Activated naive CD8-positive, alpha-beta T cell treated with anti-CD3 and anti-CD28 coated beads, Interleukin-2, amount 10 ng/mL, durations not matched to agents 7 days and 5 days (primary cell): Measurements from ENCODE around the gene CNN3. TPM values are rescaled to one million over a fixed set of nuclear protein-coding genes. Genes with fewer than 3 reads are reported as not detected.

Experiments
- ATAC-seq: fragments of 150-1000 bp; cut with Tn5 transposase; one replicate; pipeline ENCODE4 v1.10.0; 2021; ENCODE audit warnings: low read depth, moderate library complexity
- POLR2A ChIA-PET: fragments of 350-600 bp; sonication (Branson Sonifier 250); formaldehyde crosslinking; loops from one replicate; lab custom pipeline; 2021; ENCODE audit warnings: antibody characterized with exemption; lab: Charles Lee
- DNase-seq: peaks from one replicate; pipeline ENCODE4 v3.0.0; 2021
- H3K27ac Mint-ChIP-seq: one replicate; pipeline ENCODE4 v1.8.0; 2022; ENCODE audit warnings: mild to moderate bottlenecking, mixed read lengths
- H3K27me3 Mint-ChIP-seq: one replicate; pipeline ENCODE4 v1.8.0; 2022; ENCODE audit warnings: mild to moderate bottlenecking, moderate library complexity, mixed read lengths
- H3K36me3 Mint-ChIP-seq: one replicate; pipeline ENCODE4 v1.8.0; 2021; ENCODE audit warnings: mild to moderate bottlenecking, mixed read lengths
- H3K4me1 Mint-ChIP-seq: one replicate; pipeline ENCODE4 v1.8.0; 2021; ENCODE audit warnings: mixed read lengths
- H3K4me3 Mint-ChIP-seq: one replicate; pipeline ENCODE4 v1.8.0; 2022; ENCODE audit warnings: mild to moderate bottlenecking, moderate library complexity, mixed read lengths
- H3K9me3 Mint-ChIP-seq: one replicate; pipeline ENCODE4 v1.8.0; 2021; ENCODE audit warnings: mixed read lengths
- total RNA-seq, 2 experiments: library from RNA; stranded (reverse); gene quantifications; one replicate each; pipeline ENCODE4 v1.2.3, GENCODE V29; 2021

Gene CNN3
- total RNA-seq, 2 experiments from 2014 or later, result 10.7 to 10.8 TPM

GRCh38 chr1:94955767-94956632 is 29.1 kb upstream of the CNN3 start:
- H3K4me3 Mint-ChIP-seq, result no peak overlapping the region
- ATAC-seq (no peak), DNase-seq (no peak)
- POLR2A ChIA-PET, result no interaction called here
- no peak overlapping the region for H3K27ac Mint-ChIP-seq
- peaks cover 1% of the 10 kb centered on the region for H3K36me3 Mint-ChIP-seq
- H3K4me1 Mint-ChIP-seq, result no peaks in the 10 kb centered on the region
- peaks cover 1% of the 10 kb centered on the region for H3K9me3 Mint-ChIP-seq
- H3K27me3 Mint-ChIP-seq, result no peaks in the 10 kb centered on the region

DNA sequence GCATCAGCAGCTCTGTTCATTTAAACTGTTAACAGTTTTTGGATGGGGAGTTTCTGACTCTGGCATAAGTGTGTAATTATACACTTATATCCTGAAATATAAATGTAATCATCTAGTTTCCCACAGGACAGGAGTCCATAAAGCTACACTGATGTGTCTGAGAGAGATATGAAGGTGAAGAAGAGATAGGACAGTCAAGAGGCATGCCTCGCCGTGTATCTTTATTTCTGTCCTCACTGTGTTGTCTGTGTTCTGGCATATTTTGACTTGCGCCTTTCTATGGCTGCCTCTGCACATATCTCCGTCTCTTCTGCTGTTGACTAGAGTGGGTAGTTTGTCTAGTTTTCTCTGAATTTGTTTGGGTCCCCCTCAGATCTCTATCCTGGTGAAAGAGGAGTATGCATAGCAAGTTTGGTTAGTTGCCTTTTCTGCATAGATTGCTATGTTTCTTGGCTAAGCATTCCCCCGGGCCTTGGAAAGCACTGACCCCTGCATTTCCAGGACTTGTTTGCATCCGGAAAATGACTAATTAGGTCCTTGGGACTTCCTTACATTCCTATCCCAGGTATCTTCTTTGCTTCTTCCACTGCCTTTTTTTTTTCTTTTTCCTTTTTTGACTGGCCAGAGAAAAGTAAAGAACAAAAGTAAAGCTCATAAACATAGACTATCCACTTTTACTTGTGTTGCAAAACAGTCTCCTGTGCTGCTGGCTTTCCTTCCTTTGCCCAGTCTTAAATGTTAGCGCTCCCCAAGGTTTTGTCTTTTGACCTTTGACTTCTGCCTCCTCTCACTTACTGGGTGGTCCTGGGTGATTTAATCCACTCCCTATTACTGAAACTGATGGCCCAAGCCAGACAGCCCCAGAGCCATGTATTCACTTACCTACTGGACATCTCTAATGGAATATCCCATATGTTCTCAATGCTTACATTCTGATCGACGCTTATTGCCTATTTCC is 27.6 kb upstream of the CNN3 start:
- ATAC-seq, result no peak
- H3K36me3 Mint-ChIP-seq, result peaks cover 1% of the 10 kb centered on the region
- POLR2A ChIA-PET, result no interaction called here
- H3K27me3 Mint-ChIP-seq, result no peaks in the 10 kb centered on the region
- H3K4me1 Mint-ChIP-seq, result no peaks in the 10 kb centered on the region
- H3K9me3 Mint-ChIP-seq, result peaks cover 1% of the 10 kb centered on the region
- no peak overlapping the region for H3K4me3 Mint-ChIP-seq
- DNase-seq, result no peak
- no peak overlapping the region for H3K27ac Mint-ChIP-seq

DNA sequence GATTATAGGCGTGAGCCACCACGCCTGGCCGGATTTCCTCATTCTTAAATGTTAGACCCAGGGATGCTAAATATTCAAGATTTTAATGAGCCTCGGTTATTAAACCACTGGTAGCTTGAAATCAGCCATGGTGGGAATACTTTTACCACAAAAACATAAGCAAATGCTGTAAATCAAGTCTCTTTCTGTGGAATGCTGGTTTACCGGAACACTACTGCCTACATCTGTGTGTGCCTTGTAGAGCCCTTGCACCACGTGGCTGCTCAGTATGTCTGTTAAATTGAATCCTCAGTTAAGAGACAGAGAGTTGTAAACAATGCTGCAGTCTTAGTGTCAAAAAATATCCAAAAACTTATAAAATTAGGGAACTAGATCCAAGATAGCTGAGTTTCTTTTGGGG is 26.8 kb upstream of the CNN3 start:
- peaks cover 1% of the 10 kb centered on the region for H3K36me3 Mint-ChIP-seq
- H3K4me3 Mint-ChIP-seq, result no peak overlapping the region
- no peaks in the 10 kb centered on the region for H3K4me1 Mint-ChIP-seq
- H3K27me3 Mint-ChIP-seq, result no peaks in the 10 kb centered on the region
- H3K9me3 Mint-ChIP-seq, result peaks cover 1% of the 10 kb centered on the region
- no peak for ATAC-seq
- POLR2A ChIA-PET, result no interaction called here
- DNase-seq, result no peak
- H3K27ac Mint-ChIP-seq, result no peak overlapping the region

GRCh38 chr1:94953107-94953506 is 26.2 kb upstream of the CNN3 start:
- no peaks in the 10 kb centered on the region for H3K4me1 Mint-ChIP-seq
- no peak overlapping the region for H3K4me3 Mint-ChIP-seq
- H3K36me3 Mint-ChIP-seq, result peaks cover 1% of the 10 kb centered on the region
- ATAC-seq (no peak), DNase-seq (no peak)
- peaks cover 1% of the 10 kb centered on the region for H3K9me3 Mint-ChIP-seq
- H3K27me3 Mint-ChIP-seq, result no peaks in the 10 kb centered on the region
- POLR2A ChIA-PET, result no interaction called here
- no peak overlapping the region for H3K27ac Mint-ChIP-seq

- Mint-ChIP-seq H3K27me3 (no peaks in the 10 kb centered on the region), H3K4me3 (no peak overlapping the region), H3K36me3 (peaks cover 1% of the 10 kb centered on the region), H3K27ac (no peak overlapping the region), H3K9me3 (peaks cover 1% of the 10 kb centered on the region), H3K4me1 (no peaks in the 10 kb centered on the region)
- ATAC-seq (no peak), DNase-seq (no peak)
- POLR2A ChIA-PET, result no interaction called here
Measured at GRCh38 chr1:94952539-94952938, 25.6 kb upstream of the CNN3 start.

GRCh38 chr1:94951509-94952208 is 24.7 kb upstream of the CNN3 start:
- no peak for DNase-seq
- H3K4me1 Mint-ChIP-seq, result no peaks in the 10 kb centered on the region
- H3K27me3 Mint-ChIP-seq, result no peaks in the 10 kb centered on the region
- H3K27ac Mint-ChIP-seq, result no peak overlapping the region
- ATAC-seq, result no peak
- POLR2A ChIA-PET, result no interaction called here
- H3K9me3 Mint-ChIP-seq, result peaks cover 1% of the 10 kb centered on the region
- no peak overlapping the region for H3K4me3 Mint-ChIP-seq
- H3K36me3 Mint-ChIP-seq, result peaks cover 1% of the 10 kb centered on the region

GRCh38 chr1:94951046-94951445 is 24.1 kb upstream of the CNN3 start:
- Mint-ChIP-seq H3K4me3 (no peak overlapping the region), H3K27ac (no peak overlapping the region), H3K4me1 (no peaks in the 10 kb centered on the region), H3K36me3 (peaks cover 1% of the 10 kb centered on the region), H3K9me3 (peaks cover 1% of the 10 kb centered on the region), H3K27me3 (no peaks in the 10 kb centered on the region)
- POLR2A ChIA-PET, result no interaction called here
- DNase-seq, result no peak
- ATAC-seq, result no peak

DNA sequence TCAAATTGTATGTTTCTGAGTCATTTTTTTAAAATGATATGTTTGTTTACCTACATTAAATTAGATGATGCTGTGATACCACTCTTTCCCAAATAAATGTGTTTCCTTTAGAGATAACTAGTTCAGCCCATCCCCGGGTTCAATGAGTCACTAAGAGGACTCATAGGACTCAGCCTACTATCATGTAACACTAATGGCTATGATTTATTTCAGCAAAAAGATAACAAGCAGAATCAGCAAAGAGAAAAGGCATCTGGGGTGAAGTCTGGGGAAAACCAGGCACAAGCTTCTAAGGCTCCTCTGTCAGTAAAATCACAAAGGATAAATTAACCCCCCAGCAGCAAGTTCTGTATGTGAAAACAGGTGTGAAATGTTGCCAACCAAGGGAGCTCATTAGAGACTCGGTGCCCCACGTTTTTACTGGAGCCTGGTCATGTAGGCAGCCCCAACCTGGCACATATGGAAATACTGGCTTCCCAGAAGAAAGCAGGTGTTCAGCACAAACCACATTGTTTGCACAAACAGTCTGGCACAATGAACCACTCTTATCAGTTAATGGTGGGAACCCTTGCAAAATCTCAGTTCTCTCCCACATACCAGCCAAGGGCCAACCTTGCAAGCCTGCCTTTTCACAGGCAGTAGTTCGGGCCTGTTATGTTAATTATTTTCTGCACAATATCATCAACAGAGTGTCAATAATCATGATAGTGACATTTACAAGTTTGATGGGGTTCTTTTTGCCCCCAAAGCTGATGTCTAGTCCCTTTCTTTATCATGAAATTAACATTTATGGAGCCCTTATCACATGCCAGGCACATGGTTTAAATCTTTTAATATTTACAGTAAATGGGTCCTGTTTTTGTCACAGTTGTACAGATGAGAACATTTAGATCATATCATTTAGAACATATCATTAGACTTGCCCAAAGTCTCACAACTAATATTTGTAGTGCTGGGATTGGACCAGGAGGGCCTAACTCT is 23.1 kb upstream of the CNN3 start:
- no peak for ATAC-seq
- peaks cover 1% of the 10 kb centered on the region for H3K9me3 Mint-ChIP-seq
- H3K36me3 Mint-ChIP-seq, result peaks cover 1% of the 10 kb centered on the region
- no peak for DNase-seq
- no peaks in the 10 kb centered on the region for H3K4me1 Mint-ChIP-seq
- H3K27ac Mint-ChIP-seq, result no peak overlapping the region
- H3K4me3 Mint-ChIP-seq, result no peak overlapping the region
- peaks cover 8% of the 10 kb centered on the region for H3K27me3 Mint-ChIP-seq
- POLR2A ChIA-PET, result no interaction called here

GRCh38 chr1:94947437-94947836 is 20.5 kb upstream of the CNN3 start:
- Mint-ChIP-seq H3K4me3 (no peak overlapping the region), H3K27ac (no peak overlapping the region), H3K27me3 (peaks cover 11% of the 10 kb centered on the region), H3K9me3 (peaks cover 1% of the 10 kb centered on the region), H3K36me3 (no peaks in the 10 kb centered on the region), H3K4me1 (no peaks in the 10 kb centered on the region)
- DNase-seq, result no peak
- POLR2A ChIA-PET, result no interaction called here
- ATAC-seq, result no peak

DNA sequence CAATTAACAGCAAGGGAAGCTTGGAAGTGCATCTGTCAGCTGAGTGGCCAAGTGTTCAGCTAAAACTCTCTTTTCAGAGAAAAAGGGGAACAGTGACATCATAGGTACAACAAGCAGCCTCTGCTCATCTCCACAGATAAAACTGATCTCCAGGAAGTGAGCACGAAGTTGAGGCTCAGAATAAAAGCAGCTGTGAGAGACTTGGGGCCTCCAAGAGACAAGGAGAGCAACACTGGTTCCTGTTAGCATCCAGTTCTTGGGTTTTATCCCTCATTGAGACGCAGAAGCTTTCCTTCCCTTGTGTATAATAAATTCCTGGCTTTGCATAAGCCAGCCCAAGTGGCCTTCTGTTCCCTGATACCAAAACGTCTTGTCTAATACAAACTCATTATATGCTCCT is 20.0 kb upstream of the CNN3 start:
- no peak overlapping the region for H3K27ac Mint-ChIP-seq
- DNase-seq, result no peak
- ATAC-seq, result no peak
- H3K36me3 Mint-ChIP-seq, result no peaks in the 10 kb centered on the region
- POLR2A ChIA-PET, result no interaction called here
- H3K4me3 Mint-ChIP-seq, result no peak overlapping the region
- H3K27me3 Mint-ChIP-seq, result peaks cover 11% of the 10 kb centered on the region
- H3K4me1 Mint-ChIP-seq, result no peaks in the 10 kb centered on the region
- peaks cover 1% of the 10 kb centered on the region for H3K9me3 Mint-ChIP-seq

- no peak for ATAC-seq
- no peaks in the 10 kb centered on the region for H3K9me3 Mint-ChIP-seq
- POLR2A ChIA-PET, result no interaction called here
- no peak for DNase-seq
- H3K4me1 Mint-ChIP-seq, result no peaks in the 10 kb centered on the region
- peaks cover 15% of the 10 kb centered on the region for H3K27me3 Mint-ChIP-seq
- peaks cover 3% of the 10 kb centered on the region for H3K36me3 Mint-ChIP-seq
- no peak overlapping the region for H3K4me3 Mint-ChIP-seq
- no peak overlapping the region for H3K27ac Mint-ChIP-seq
Measured at GRCh38 chr1:94942171-94943128, 15.5 kb upstream of the CNN3 start.
